HG03139 (cell line): ENCODE results near the gene METTL8.

Experiments used
- ATAC-seq: cut with Tn5 transposase; IDR thresholded peaks from one replicate; pipeline ENCODE4 v1.9.1; 2021; ENCODE audit not compliant: unreplicated experiment

Gene METTL8, protein sequence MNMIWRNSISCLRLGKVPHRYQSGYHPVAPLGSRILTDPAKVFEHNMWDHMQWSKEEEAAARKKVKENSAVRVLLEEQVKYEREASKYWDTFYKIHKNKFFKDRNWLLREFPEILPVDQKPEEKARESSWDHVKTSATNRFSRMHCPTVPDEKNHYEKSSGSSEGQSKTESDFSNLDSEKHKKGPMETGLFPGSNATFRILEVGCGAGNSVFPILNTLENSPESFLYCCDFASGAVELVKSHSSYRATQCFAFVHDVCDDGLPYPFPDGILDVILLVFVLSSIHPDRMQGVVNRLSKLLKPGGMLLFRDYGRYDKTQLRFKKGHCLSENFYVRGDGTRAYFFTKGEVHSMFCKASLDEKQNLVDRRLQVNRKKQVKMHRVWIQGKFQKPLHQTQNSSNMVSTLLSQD

GRCh38 chr2:171433763-171434012, at the start of gene METTL8:
Gene METTL8, minus strand, starts transcription at chr2:171433990. Its CDS starts 41,805 bp downstream, at chr2:171392185.
- ATAC-seq: no peak

- ATAC-seq: no peak
Measured at GRCh38 chr2:171482877-171483276, 49.1 kb upstream of the METTL8 start.

- ATAC-seq: no peak
Measured at GRCh38 chr2:171482308-171482707, 48.5 kb upstream of the METTL8 start.

DNA sequence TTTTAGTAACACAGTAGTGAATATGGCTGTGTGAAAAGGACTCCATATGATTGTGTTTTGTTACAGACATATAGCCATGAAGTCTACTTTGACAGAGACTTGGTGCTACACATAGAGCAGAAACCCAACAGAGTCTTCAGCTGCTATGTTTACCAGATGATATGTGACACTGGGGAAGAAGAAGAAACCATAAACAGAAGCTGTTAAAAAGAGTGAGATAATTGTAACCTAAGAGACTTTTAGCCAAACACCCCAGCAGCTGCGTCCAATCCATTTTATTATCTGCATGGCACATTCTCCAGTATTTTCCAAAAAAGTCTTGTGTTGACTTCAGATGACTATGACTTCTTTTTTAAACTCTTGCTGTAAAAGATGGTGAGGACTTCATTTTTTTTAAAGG, 47.1 kb upstream of the METTL8 start:
- no peak for ATAC-seq

DNA sequence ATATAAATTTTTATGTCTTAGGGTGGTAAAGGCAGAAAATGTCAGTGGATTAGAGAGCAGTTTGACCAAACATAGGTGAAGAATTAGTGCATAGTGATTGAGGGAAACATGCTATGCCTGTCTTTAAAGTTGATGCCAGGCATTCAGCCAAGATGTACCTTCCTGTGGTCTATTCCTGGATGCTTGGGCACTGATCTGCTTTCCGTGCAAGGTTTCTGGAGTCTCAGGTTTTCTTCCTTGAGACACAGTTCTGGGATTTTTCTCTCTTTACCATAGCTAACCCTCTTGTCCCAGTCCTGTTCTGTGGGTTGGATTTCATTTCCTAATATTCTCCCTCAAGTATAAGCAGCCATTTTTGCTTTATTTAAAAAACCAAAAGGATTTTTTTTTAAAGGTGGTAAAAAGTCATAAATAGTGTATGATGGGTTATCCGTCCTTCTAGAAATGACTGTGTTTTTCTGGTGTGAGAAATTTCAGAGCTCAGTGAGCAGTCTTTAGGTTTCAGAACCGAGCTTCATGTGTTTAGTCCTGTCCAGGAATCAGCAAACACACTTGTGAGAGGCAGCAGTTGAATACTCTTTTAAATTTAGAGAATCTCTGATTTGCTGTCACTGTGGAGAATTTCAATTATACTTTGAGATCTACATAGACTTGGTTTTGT, 45.5 kb upstream of the METTL8 start:
- no peak for ATAC-seq

DNA sequence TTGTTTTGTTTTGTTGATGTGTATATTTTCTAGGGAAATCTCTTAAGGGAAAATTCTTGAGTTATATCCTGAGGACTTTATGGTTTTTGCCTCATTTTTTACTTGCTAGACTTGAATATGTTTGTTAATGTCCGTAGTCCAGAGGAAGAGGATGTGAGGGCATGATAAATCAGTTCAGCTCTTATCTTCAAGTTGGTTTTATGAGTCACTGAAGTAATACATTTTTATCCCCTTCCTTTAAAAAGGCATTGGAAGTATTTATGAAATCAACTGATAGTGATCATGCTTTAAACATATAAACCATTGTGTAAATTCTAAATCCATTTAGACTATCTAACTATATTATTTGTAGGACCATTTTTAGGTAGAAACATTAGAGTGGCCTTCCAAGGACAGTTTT, 44.6 kb upstream of the METTL8 start:
- ATAC-seq: no peak

- ATAC-seq: no peak
Measured at GRCh38 chr2:171475979-171476378, 42.2 kb upstream of the METTL8 start.

GRCh38 chr2:171470129-171470528, 36.3 kb upstream of the METTL8 start:
- ATAC-seq: no peak

GRCh38 chr2:171469176-171469575, 35.4 kb upstream of the METTL8 start:
- no peak for ATAC-seq

- ATAC-seq: no peak
Measured at GRCh38 chr2:171460537-171460936, 26.7 kb upstream of the METTL8 start.

DNA sequence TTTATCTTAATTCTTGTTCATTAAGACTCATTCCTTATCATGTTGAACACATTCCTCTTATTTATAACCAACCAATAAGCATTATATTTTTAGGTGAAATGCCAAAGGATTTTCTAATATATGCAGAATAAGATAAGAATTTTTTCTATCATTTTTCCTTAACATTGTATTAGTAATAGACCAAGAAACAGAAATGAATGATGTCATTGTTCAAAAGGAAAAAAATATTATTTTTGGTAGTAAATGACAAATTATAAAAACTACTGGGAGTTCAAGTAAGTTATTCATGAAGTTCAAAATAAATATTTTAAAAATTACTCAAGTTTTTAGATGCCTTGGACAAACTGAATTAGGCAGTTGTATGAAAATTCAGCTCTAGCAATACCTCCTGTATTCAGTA, 25.7 kb upstream of the METTL8 start:
- no peak for ATAC-seq

DNA sequence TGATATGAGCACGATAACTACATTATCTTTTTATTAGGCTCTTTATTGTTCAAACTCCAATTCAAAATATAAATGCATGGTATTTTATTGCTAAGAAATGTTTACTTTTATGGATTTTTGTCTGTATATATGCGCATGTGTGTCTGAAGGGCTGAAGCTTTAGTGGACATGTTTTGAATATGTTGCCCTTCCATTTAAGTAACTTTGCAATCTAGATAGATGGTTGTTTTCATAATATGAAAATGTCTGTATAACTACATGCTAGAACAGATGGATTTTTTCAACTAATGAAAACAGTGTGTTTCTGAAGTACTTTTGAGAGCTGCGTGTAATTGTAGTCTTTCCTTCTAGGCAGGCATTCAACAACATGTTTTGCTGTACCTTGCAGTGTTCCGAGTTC, 19.0 kb upstream of the METTL8 start:
- ATAC-seq: no peak

DNA sequence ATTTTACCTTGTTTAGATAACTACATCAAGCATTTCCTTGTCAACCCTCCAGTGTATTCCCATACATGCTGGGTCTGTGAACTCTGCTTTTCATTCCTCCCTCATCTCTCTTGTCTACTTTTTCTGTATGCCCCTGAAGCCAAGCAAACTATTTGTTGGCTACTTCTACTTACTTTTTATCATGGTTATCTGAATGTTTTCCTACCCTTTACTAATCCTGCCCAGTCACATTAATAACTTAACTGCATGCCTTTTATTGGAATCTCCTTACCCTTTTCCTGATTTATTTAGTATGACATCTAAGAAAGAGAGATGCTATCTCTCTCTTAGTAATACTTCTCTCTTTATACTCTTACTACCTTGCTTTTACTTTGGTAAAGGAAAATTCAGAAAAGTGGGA, 17.3 kb upstream of the METTL8 start:
- ATAC-seq: no peak

GRCh38 chr2:171447675-171448074, 13.9 kb upstream of the METTL8 start:
- ATAC-seq: no peak

DNA sequence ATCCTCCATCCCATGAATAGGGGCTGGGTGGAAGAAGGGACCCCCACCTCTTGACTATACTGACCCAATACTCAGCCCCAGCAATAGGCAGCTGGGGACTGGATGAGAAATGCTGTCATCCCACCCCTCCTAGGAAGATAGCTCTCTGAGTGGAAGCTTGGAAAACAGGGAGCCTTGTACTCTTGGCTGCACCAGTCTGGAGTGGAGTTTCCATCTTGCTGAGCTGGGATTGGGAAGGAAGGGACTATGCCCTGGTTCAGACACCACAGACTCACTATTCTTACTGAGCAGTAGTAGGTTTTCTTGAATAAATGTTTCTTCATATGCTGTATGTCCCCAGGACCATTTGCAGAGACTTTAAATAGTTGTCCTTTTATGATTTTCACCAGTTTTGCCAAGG, 7.7 kb upstream of the METTL8 start:
- no peak for ATAC-seq

DNA sequence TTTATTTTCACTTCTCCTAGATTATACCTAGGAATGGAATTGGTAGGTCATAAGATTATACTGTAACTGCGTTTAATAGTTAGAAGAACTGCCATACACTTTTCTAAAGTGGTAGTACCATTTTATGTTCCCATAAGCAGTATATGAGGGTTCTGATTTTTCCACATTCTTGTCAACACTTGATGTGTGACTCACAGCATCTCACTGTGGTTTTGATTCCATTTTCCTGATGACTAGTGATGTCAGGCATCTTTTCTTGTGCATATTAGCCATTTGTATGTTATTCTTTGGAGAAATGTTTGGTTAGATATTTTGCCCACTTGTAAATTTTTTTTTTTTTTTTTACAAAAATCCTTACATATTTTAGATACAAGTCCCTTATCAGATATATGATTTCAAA, 2.5 kb upstream of the METTL8 start:
- no peak for ATAC-seq

- peak; percentile 93 for ATAC-seq
Measured at GRCh38 chr2:171434013-171434989, 511 bp upstream of the METTL8 start, which contains the start of gene DCAF17. Gene DCAF17, plus strand, starts transcription at chr2:171434226. Its CDS starts 352 bp downstream, at chr2:171434578.

DNA sequence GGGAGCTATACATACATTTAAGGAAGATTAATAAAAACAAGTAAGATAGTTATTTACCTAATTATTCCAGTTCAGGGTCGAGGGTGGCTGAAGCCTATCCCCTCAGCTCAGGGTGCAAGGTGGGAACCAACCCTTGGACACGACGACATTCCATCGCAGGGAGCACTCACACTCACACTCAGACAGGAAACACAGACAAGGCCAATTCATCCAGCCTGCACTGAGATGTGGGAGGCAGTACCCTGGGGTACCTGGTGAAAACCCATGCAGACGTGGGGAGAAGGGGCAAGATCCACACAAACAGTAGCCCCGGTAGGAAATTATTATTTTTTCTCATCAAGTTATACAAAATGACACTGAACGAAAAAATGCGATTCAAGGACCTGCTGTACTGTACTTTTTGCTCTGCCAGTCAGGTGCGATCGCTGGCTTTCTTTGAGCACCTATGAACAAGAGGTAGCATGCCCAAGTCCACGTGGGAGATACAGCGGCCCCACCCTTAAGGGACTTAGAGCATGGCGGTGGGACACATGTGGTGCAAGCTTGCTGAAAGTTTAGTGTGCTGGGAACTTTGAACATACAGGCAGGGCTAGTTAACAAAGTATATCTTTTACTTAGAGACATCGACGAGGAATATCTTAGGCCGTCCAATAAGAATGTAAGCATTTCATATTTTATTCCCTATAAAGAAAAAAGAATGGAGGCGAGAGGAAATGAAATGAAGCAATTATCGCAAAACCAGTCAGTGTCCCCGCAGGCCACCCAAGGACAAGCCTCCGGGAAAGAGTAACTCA, 624 bp downstream of the METTL8 start:
- ATAC-seq: no peak

DNA sequence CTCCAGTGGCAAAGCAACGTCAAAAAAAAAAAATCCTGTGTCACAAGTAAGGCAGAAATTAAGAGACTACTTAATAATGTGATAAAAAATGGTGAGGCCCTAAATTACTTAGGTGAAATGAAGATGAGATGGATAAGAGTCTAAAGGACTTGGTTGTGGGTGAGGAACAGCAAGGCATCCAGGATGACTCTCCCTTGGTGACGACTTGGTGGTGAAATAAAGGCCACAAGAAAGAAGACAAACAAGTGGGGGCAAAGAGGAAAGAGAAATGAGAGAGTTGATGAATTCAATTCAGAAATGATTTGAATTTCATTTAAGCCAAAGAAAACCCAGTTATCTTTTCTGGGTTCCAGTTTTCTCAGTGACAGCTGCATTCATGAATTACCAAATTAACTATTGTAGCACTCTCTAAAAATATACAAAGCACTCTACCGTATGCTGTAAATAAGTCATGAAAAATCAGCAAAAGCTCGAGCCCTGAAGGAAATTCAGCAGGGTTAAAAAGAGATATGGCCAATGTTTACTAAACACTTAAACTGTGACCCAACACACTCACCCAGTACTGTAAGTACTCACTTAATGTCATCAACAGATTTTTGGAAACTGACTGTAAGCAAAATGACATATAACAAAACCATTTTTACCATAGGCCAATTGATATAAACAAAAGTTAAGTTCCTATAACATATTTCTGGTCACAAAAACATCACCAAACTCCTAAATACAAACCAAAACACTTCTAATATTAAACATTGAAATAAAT, 1.4 kb downstream of the METTL8 start:
- no peak for ATAC-seq

DNA sequence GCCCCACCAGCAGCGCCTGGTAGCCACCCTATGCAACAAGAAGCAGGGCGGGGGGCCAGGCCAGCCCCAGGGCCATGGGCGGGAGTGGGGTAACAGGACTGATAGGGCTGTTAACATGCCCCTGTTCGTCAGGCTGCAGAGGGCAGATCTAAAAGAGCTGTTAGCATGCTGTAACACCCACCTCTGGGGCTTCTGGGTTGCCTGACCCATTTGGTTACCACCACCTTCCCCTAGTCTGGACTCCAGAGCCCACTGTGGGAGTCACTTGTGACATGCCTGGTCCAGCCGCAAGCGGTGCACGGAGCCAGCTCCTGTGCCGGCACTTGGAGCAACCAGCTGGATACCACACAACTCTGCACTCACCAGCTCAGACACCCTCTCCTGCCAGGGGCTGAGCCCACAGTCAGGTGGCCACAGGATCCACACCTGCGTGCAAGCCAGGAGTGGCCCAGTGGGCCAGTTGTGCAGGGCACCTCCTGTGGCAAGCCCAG, 2.1 kb downstream of the METTL8 start:
- no peak for ATAC-seq
